HG03575 (cell line): Measurements from ENCODE around the gene SHISA7.

Experiments
- ATAC-seq: cut with Tn5 transposase; IDR thresholded peaks from one replicate; pipeline ENCODE4 v1.9.1; 2021; ENCODE audit not compliant: unreplicated experiment, insufficient number of reproducible peaks, low FRiP score; ENCODE audit errors: extremely low read depth

The SHISA7 gene

DNA sequence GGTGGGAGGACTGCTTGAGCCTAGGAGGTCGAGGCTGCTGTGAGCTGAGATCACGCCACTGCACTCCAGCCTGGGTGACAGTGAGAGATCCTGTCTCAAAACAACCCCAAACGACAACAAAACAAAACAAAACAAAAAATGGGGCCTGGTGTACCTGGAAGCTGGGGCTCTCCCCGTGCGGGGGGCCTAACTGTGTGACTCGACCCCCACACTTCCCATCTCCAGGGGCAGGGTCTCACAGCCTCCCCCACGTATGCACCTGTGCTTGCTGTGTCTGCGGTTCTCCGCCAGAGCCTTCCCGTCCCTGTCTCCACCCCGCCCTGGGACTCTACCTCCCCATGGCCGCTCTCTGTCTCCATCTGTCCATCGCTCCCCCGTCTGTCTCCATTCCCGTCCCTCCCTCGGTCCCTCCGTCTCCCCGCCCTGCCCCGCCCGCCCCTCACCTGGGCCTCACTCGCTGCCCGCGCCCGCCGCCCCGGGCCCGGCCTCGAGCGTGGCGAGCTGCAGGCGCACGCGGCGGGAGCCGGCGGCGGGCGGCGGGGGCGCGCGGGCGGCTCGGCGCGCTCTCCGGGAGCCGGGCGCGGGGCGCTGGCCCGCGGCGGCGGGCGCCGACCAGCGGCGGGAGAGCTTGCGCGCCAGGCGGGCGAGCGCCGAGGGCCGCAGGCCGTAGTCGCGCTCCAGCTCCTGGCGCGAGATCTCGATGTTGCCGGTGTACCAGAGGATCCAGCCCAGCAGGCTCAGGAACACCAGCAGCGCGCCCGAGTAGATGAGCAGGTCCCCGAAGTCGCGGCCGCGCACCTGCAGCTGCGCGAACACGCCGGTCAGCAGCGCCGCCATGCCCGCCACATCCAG lies 59.6 kb downstream of the SHISA7 start:
- no peak for ATAC-seq

DNA sequence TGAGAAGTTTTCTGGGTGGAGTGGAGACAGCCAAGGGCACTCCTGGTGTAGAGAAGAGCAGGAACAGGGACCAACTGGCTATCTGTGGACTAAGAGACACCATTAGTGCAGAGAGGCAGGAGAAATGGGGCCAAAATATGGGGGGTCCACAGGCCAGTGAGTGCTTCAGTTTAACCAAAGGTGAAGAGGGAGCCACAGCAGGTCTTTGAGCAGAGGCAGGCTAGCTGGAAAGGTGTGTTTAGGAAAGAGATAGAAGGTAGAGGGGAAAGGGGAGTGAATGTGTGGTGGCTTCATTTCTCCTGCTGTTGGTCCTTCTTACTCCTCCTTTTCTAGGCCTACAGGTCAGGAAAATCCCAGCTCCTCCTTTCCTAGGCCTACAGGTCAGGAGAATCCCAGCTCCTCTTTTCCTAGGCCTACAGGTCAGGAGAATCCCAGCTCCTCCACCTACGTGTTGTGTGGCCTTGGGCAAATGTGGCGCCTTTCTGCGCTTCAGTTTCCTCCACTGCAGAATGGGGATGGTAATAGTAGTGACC lies 60.5 kb downstream of the SHISA7 start:
- ATAC-seq = no peak

DNA sequence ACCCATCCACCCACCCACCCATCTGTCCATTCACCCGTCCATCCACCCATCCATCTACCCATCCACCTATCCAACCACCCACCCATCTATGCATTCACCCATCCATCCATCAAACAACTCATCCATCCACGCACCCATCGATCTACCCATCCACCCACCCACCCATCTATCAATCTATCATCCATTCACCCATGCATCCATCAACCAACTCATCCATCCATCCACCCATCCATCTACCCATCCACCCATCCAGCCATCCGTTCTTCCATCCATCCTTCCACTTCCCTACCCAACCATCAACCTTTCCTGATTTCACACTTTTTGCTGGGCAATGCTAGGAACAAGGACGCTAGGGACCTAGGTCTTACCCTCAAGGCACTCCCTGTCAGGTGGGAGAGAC lies 61.1 kb downstream of the SHISA7 start:
- no peak for ATAC-seq

DNA sequence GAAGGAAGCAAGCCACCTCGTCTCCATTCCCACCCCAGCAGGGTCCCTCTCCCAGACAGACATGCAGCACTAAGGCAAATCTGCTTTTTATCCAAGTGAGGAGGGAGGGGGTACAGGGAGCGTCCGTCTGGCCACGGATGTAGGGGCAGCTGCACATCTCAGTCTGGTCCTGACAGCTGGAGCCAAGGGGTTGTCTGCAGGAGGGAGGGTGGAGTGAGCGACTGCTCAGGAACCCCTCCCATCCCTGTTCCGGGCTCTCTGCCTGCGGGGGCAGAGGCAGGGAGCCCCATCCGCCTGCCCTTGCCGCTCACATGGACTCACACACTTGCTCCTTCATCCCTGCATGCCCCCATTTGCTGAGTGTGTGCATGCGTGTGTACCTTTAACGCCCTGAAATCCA lies 63.9 kb downstream of the SHISA7 start:
- no peak for ATAC-seq
